K562 (cell line): ENCODE measurements around the gene AP2S1. TPM values are rescaled to one million over a fixed set of nuclear protein-coding genes. Genes with fewer than 3 reads are reported as not detected.

Experiments
- ATF6 ChIP-seq: sonication (generic); formaldehyde crosslinking; IDR thresholded peaks from 2 replicates; pipeline ENCODE4 v1.4.0; 2020; ENCODE audit warnings: mild to moderate bottlenecking, missing genetic modification reagents
- BMI1 ChIP-seq: fragments of 150-350 bp; IDR thresholded peaks from 2 replicates; pipeline ENCODE4 v1.6.1; 2014; ENCODE audit warnings: low read length
- CUX1 ChIP-seq: fragments of 200-800 bp; sonication (Bioruptor generic); IDR thresholded peaks from 2 replicates; pipeline ENCODE4 v1.6.1; 2016; ENCODE audit warnings: missing genetic modification characterization, missing compliant biosample characterization
- GATAD2A ChIP-seq: fragments of 450-650 bp; IDR thresholded peaks from 2 replicates; pipeline ENCODE4 v1.6.1; 2017
- LARP7 ChIP-seq: fragments of 450-650 bp; IDR thresholded peaks from 2 replicates; pipeline ENCODE4 v1.6.1; 2016
- MTF1 ChIP-seq: fragments of 250-450 bp; sonication (Bioruptor Pico); IDR thresholded peaks from 2 replicates; pipeline ENCODE4 v1.9.0; 2021; ENCODE audit warnings: moderate library complexity, mild to moderate bottlenecking, inconsistent platforms, borderline replicate concordance
- RBM22 ChIP-seq: fragments of 200-400 bp; formaldehyde crosslinking; IDR thresholded peaks from 2 replicates; pipeline ENCODE4 v1.6.1; 2018; ENCODE audit warnings: low read length, low read depth; ENCODE audit not compliant: poor library complexity, severe bottlenecking
- SMARCE1 ChIP-seq: fragments of 450-650 bp; IDR thresholded peaks from 2 replicates; pipeline ENCODE4 v1.7.1; 2016; ENCODE audit warnings: mild to moderate bottlenecking
- SRSF9 ChIP-seq: fragments of 200-400 bp; formaldehyde crosslinking; IDR thresholded peaks from 2 replicates; pipeline ENCODE4 v1.6.1; 2017; ENCODE audit warnings: low read depth, low read length, borderline replicate concordance
- TFAM ChIP-seq: fragments of 250-450 bp; sonication (Bioruptor Pico); conservative IDR thresholded peaks from 2 replicates; pipeline ENCODE4 v1.5.0; 2021; ENCODE audit warnings: mild to moderate bottlenecking, moderate library complexity
- UBTF ChIP-seq, 2 experiments: IDR thresholded peaks; 2 replicates each; pipeline ENCODE4 v1.6.1; 2012; ENCODE audit warnings: improper control_type of control experiment in 2 of 2, low read depth in 2 of 2, low read length in 2 of 2, borderline replicate concordance in 1 of 2
- ZBTB7A ChIP-seq: IDR thresholded peaks from 2 replicates; pipeline ENCODE4 v1.6.1; 2011; ENCODE audit warnings: low read depth, mild to moderate bottlenecking, low read length, moderate library complexity, borderline replicate concordance; ENCODE audit not compliant: control insufficient read depth
- ZFP36 ChIP-seq: fragments of 150-350 bp; IDR thresholded peaks from 2 replicates; pipeline ENCODE4 v1.6.1; 2018; ENCODE audit warnings: low read length, low read depth; ENCODE audit not compliant: partially characterized antibody
- ZNF639 ChIP-seq, 2 experiments: fragments of 200-800 bp in 1 of 2; sonication (Bioruptor generic) in 1 of 2; sonication (generic) in 1 of 2; formaldehyde crosslinking in 1 of 2; IDR thresholded peaks in 1 of 2; conservative IDR thresholded peaks in 1 of 2; 2 replicates each; pipeline versions ENCODE4 v1.5.0 to v1.6.1; 2016 to 2020; ENCODE audit warnings: missing compliant biosample characterization in 1 of 2, missing genetic modification characterization in 1 of 2, missing genetic modification reagents in 1 of 2
- ZSCAN32 ChIP-seq: fragments of 450-650 bp; formaldehyde crosslinking; IDR thresholded peaks from 2 replicates; pipeline ENCODE4 v1.4.0; 2020; ENCODE audit warnings: mild to moderate bottlenecking, moderate library complexity
- polyA plus RNA-seq, 8 experiments: library from polyadenylated mRNA; depleted of rRNA in 4 of 8; stranded (reverse) in 5 of 8; unstranded in 3 of 8; fragments of >200 nt; fragmentation: Nextera tagmentation in 2 of 8; fragmentation: Illumina TruSeq in 1 of 8; extraction: Ambion mirVana in 2 of 8; extraction: Trizol in 1 of 8; gene quantifications; 2 replicates each; pipeline versions ENCODE4 v1.2.1 to v1.2.3, GENCODE V29; 2011 to 2014; ENCODE audit warnings: inconsistent platforms in 1 of 8, missing spikeins in 1 of 8
- total RNA-seq, 7 experiments: library from RNA; depleted of rRNA in 6 of 7; stranded (reverse); fragments of >200 nt in 6 of 7; fragmentation: Illumina TruSeq in 2 of 7; extraction: Trizol in 2 of 7; gene quantifications; 2 replicates each; pipeline versions ENCODE4 v1.2.1 to v1.2.3, GENCODE V29; 2011 to 2021; ENCODE audit warnings: low replicate concordance in 1 of 7

Gene AP2S1
- total and polyA plus RNA-seq, 9 of the 15 experiments (the other 6 are each of a cell fraction or from before 2014, with no cell fraction given): 32.4 to 294 (median 136) TPM

- TF ChIP-seq CUX1 (no peak), SRSF9 (no peak), ZSCAN32 (CRISPR knock-in tag) (no peak), SMARCE1 (peak; percentile 97), ZFP36 (no peak), RBM22 (no peak), MTF1 (CRISPR knock-in tag) (no peak), ZNF639 (CRISPR knock-in tag; conservative IDR thresholded peaks at IDR 0.05 in 1 of 2, IDR thresholded peaks at IDR 0.05 in 1 of 2) (0 out of 4 replicates have a peak, but pooled peaks of 1 of the 2 experiments have one; percentile 46), UBTF (IDR thresholded peaks at IDR 0.05; ENCODE audit: borderline replicate concordance in 1 of 2, low read depth in 2 of 2, low read length in 2 of 2) (no peak), ATF6 (CRISPR knock-in tag) (0 out of 2 replicates have a peak, but pooled peaks have one; percentile 24), ZBTB7A (no peak), GATAD2A (peak; percentile 64; the same call in 1 of the 2 replicates), TFAM (CRISPR knock-in tag) (no peak), LARP7 (no peak; the same call in 1 of the 2 replicates), BMI1 (no peak)
Observed at GRCh38 chr19:46844067-46844489, 6.6 kb downstream of the AP2S1 start (continued).
